ENCODE data around the gene THRSP.
A peak's percentile ranks its signal among the peaks of the same experiment; 100 is the strongest.
"Not testable (repeated sequence)": the region's sequence is repeated elsewhere in the genome, so short reads cannot be mapped to it uniquely, and the experiment has no call there.

Gene THRSP

GRCh38 chr11:78039391-78039918, 24.2 kb upstream of the THRSP start:
- DNase-seq: no peak

GRCh38 chr11:78039919-78040671, 23.6 kb upstream of the THRSP start:
- DNase-seq: peak; percentile 3

GRCh38 chr11:78040691-78041379, 22.8 kb upstream of the THRSP start:
- no peak for DNase-seq

- DNase-seq: not testable (repeated sequence)
These were observed 22.3 kb upstream of the THRSP start for GRCh38 chr11:78041380-78041719.

- no peak for DNase-seq
These were observed 21.7 kb upstream of the THRSP start for GRCh38 chr11:78041843-78042440.

- no peak for DNase-seq
These were observed 19.0 kb upstream of the THRSP start for GRCh38 chr11:78044706-78045105.

- DNase-seq: peak; percentile 42
These were observed 17.7 kb upstream of the THRSP start for GRCh38 chr11:78045851-78046485.

GRCh38 chr11:78046486-78046854, 17.2 kb upstream of the THRSP start:
- DNase-seq: no peak

GRCh38 chr11:78048561-78048960, 15.1 kb upstream of the THRSP start:
- no peak for DNase-seq

- no peak for DNase-seq
These were observed 14.3 kb upstream of the THRSP start for GRCh38 chr11:78049348-78049747.

GRCh38 chr11:78050964-78051831, 12.5 kb upstream of the THRSP start:
- no peak for DNase-seq

- DNase-seq: no peak
These were observed 8.7 kb upstream of the THRSP start for GRCh38 chr11:78054971-78055370.

- DNase-seq: no peak
These were observed 7.6 kb upstream of the THRSP start for GRCh38 chr11:78056093-78056492.

GRCh38 chr11:78057462-78058055, 6.1 kb upstream of the THRSP start:
- DNase-seq: no peak

- not testable (repeated sequence) for DNase-seq
These were observed 3.8 kb upstream of the THRSP start for GRCh38 chr11:78059749-78060328.

- DNase-seq: no peak
These were observed 3.1 kb upstream of the THRSP start for GRCh38 chr11:78060533-78060932.

GRCh38 chr11:78061088-78061920, 2.4 kb upstream of the THRSP start:
- DNase-seq: no peak

- no peak for DNase-seq
These were observed 1.7 kb upstream of the THRSP start for GRCh38 chr11:78061921-78062311.

- no peak for DNase-seq
These were observed 990 bp upstream of the THRSP start for GRCh38 chr11:78062671-78063070.

GRCh38 chr11:78065203-78065602, 1.5 kb downstream of the THRSP start:
- DNase-seq: no peak

GRCh38 chr11:78066471-78066870, 2.8 kb downstream of the THRSP start:
- no peak for DNase-seq
